Breast epithelium (tissue), 4 donors: ENCODE data around the gene VPS13A. TPM values are rescaled to one million over a fixed set of nuclear protein-coding genes. Genes with fewer than 3 reads are reported as not detected.
A peak's percentile ranks its signal among the peaks of the same experiment; 100 is the strongest.

ENCODE experiments used
- DNase-seq, 2 donors: peaks; one replicate each; pipeline ENCODE4 v3.0.0-alpha.2; 2019; ENCODE audit warnings: low spot score in 2 of 2
- H3K27ac ChIP-seq, 2 donors: fragments of 200-600 bp; sonication (generic) in 1 of 2; one replicate each; pipeline ENCODE4 v1.5.1; 2016 to 2019; ENCODE audit warnings: mild to moderate bottlenecking in 1 of 2
- H3K27me3 ChIP-seq, 2 donors: fragments of 200-600 bp; sonication (generic) in 1 of 2; one replicate each; pipeline versions ENCODE4 v1.5.1 to v1.6.0; 2017 to 2019; ENCODE audit warnings: control low read depth in 1 of 2, mild to moderate bottlenecking in 1 of 2
- H3K36me3 ChIP-seq: fragments of 200-600 bp; one replicate; pipeline ENCODE4 v1.5.1; 2019
- H3K4me1 ChIP-seq, 2 donors: fragments of 200-600 bp; sonication (generic); one replicate each; pipeline ENCODE4 v1.5.1; 2016 to 2019; ENCODE audit warnings: control low read depth in 1 of 2
- H3K4me3 ChIP-seq, 3 donors: fragments of 200-600 bp; sonication (generic); 1 replicate in 2 of 3; 2 replicates in 1 of 3; pipeline ENCODE4 v1.5.1; 2016 to 2019; ENCODE audit warnings: mild to moderate bottlenecking in 3 of 3, moderate library complexity in 2 of 3
- H3K9me3 ChIP-seq, 2 donors: fragments of 200-600 bp; sonication (generic) in 1 of 2; one replicate each; pipeline ENCODE4 v1.5.1; 2016 to 2019; ENCODE audit warnings: control low read depth in 1 of 2
- POLR2A ChIP-seq: fragments of 450-650 bp; IDR thresholded peaks from one replicate; pipeline ENCODE4 v1.6.1; 2016; ENCODE audit warnings: antibody characterized with exemption, mild to moderate bottlenecking, moderate library complexity
- POLR2AphosphoS5 ChIP-seq, 3 donors: sonication (generic); formaldehyde crosslinking; IDR thresholded peaks; one replicate each; pipeline ENCODE4 v1.6.1; 2017; ENCODE audit warnings: antibody characterized with exemption in 3 of 3
- intact Hi-C: fragments of 100-400 bp; cut with DNase I; formaldehyde crosslinking; loops from one replicate; pipeline ENCODE4 v1.15.1; 2023; ENCODE audit warnings: low total_unique reads
- total RNA-seq, 3 donors: library from RNA; depleted of rRNA; stranded (reverse); fragments of >200 nt; gene quantifications; one replicate each; pipeline ENCODE4 v1.1.0, GENCODE V29; 2016
- TF ChIP-seq, protein P1 (sequence below), 3 donors: fragments of 450-650 bp; IDR thresholded peaks; one replicate each; pipeline ENCODE4 v1.5.1; 2016 to 2017; ENCODE audit warnings: antibody characterized with exemption in 3 of 3, mild to moderate bottlenecking in 3 of 3, moderate library complexity in 3 of 3

The VPS13A gene
- total RNA-seq, 3 donors from 2014 or later: 26.7 to 62.2 (median 50.5) TPM

DNA sequence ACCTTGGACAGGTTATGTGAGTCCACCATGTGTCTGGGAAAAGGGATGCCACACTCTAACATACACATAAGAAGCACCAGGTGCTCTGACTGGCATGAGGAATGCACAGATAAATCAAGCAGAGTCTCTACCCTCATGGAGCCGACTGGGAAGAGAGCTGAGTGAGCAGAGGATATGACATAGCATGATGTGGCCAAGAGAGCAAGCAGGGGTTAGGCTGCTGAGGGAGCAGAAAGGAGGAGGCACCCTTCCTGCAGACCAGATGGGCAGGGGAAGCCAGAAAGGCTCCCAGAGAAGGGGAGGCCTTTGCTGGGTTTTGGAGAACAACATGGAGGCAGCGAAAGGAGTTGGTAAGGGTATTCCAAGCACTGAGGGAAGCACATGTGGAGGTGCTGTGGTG is 247.7 kb downstream of the VPS13A start:
- TF ChIP-seq POLR2AphosphoS5 (IDR thresholded peaks at IDR 0.05) (no peak), POLR2A (no peak)
- TF ChIP-seq, protein P1, sequence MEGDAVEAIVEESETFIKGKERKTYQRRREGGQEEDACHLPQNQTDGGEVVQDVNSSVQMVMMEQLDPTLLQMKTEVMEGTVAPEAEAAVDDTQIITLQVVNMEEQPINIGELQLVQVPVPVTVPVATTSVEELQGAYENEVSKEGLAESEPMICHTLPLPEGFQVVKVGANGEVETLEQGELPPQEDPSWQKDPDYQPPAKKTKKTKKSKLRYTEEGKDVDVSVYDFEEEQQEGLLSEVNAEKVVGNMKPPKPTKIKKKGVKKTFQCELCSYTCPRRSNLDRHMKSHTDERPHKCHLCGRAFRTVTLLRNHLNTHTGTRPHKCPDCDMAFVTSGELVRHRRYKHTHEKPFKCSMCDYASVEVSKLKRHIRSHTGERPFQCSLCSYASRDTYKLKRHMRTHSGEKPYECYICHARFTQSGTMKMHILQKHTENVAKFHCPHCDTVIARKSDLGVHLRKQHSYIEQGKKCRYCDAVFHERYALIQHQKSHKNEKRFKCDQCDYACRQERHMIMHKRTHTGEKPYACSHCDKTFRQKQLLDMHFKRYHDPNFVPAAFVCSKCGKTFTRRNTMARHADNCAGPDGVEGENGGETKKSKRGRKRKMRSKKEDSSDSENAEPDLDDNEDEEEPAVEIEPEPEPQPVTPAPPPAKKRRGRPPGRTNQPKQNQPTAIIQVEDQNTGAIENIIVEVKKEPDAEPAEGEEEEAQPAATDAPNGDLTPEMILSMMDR (IDR thresholded peaks at IDR 0.05): no peak
- intact Hi-C loops: no loop called here
- Histone ChIP-seq H3K4me3 (no peak overlapping the region), H3K27me3 (no peaks in the 10 kb centered on the region), H3K9me3 (no peaks in the 10 kb centered on the region), H3K4me1 (no peaks in the 10 kb centered on the region), H3K27ac (no peak overlapping the region), H3K36me3 (no peaks in the 10 kb centered on the region)
- DNase-seq: no peak

GRCh38 chr9:77426712-77427111 is 249.4 kb downstream of the VPS13A start:
- Histone ChIP-seq H3K4me1 (no peaks in the 10 kb centered on the region), H3K27ac (no peak overlapping the region), H3K36me3 (no peaks in the 10 kb centered on the region), H3K27me3 (no peaks in the 10 kb centered on the region), H3K4me3 (no peak overlapping the region), H3K9me3 (no peaks in the 10 kb centered on the region)
- TF ChIP-seq POLR2AphosphoS5 (IDR thresholded peaks at IDR 0.05): no peak
- DNase-seq: no peak
- intact Hi-C loops: no loop called here

DNA sequence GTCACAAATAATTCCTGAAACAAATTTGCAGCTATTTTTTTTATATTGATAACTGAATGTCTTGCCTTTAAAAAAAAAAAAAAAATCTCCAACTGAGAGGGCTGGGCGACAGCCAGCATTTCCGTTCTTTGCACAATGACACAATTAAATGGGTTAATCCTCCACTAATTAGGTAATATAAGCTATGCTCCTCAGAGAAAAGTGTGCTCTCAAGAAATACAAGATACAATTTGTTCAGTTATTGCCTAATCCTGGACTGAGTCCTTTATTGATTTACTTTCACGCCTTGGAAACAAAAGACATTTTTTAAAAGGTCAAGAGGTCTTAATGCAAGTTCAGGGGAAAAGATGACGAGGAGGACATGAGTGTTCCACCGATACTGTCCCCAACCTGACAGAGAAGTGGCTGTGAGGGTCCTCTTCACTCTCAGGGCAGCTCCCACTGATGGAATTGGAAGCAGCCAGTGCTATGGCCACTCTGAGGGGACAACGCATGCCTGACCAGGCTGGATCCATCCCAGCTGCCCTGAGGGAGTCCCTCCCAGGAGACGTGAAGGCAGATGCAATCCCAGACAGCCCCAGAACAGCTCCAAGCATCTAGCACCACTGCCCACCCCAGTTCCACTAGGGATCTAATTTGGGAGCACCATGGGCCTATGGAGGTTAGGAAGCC is 250.1 kb downstream of the VPS13A start:
- H3K27me3 ChIP-seq: no peaks in the 10 kb centered on the region
- intact Hi-C loops: no loop called here
- TF ChIP-seq, protein P1 (IDR thresholded peaks at IDR 0.05): no peak
- TF ChIP-seq POLR2AphosphoS5 (IDR thresholded peaks at IDR 0.05): no peak
- no peak for TF ChIP-seq POLR2A
- no peaks in the 10 kb centered on the region for H3K9me3 ChIP-seq
- H3K36me3 ChIP-seq: no peaks in the 10 kb centered on the region
- H3K4me3 ChIP-seq: no peak overlapping the region
- H3K27ac ChIP-seq: peak overlapping the region in 1 of 2 donors; percentile 52
- H3K4me1 ChIP-seq: no peaks in the 10 kb centered on the region
- DNase-seq: no peak

DNA sequence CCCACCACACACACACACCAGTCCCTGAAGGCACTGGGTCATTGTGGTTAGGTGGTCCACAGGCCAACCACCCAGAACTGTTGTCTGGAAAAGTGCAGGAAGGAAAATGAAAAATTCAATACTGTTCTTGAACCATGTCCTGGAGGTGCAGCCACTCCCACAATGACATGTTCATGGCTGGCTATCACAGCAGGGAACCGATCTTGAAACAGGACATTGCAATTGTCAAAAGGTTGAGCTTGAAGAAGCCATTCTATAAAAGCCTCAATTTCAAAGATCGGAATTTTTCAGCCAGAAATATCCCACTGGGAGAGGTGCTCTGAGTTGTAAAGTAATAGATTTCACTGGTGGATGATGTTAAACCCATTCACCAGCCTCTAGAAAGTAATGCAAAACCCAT is 252.6 kb downstream of the VPS13A start:
- no peak for DNase-seq
- H3K27ac ChIP-seq: no peak overlapping the region
- no peaks in the 10 kb centered on the region for H3K27me3 ChIP-seq
- intact Hi-C loops: no loop called here
- TF ChIP-seq POLR2A (no peak), POLR2AphosphoS5 (IDR thresholded peaks at IDR 0.05) (no peak)
- TF ChIP-seq, protein P1 (IDR thresholded peaks at IDR 0.05): no peak
- no peaks in the 10 kb centered on the region for H3K36me3 ChIP-seq
- H3K4me3 ChIP-seq: no peak overlapping the region
- H3K9me3 ChIP-seq: no peaks in the 10 kb centered on the region
- H3K4me1 ChIP-seq: no peaks in the 10 kb centered on the region

DNA sequence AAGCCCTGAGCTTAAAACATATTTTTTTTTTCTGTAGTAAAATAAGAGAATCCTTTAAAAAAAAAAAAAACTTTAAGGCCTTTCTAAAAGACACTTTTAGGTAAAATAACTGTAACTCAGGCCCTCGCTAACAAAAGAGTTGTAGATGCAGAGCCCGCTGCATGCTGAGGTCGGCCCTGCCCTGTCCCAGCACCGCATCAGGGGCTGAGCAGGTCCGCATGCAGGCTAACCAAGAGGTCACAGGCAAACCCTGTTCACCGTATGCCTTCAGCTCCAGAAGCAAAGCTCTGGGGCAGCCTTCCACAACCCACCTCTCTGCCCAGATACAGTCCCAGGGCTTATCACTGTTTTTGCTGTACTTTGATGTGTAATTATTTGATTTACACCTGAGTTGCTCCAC is 254.7 kb downstream of the VPS13A start:
- Histone ChIP-seq H3K27me3 (no peaks in the 10 kb centered on the region), H3K4me1 (no peaks in the 10 kb centered on the region)

More for the DNA sequence above, 254.7 kb downstream of the VPS13A start:
- no peak for DNase-seq
- no peaks in the 10 kb centered on the region for H3K9me3 ChIP-seq
- H3K4me3 ChIP-seq: no peak overlapping the region
- intact Hi-C loops: no loop called here
- no peak overlapping the region for H3K27ac ChIP-seq
- TF ChIP-seq, protein P1 (IDR thresholded peaks at IDR 0.05): no peak
- no peak for TF ChIP-seq POLR2AphosphoS5 (IDR thresholded peaks at IDR 0.05)
- no peak for TF ChIP-seq POLR2A
- H3K36me3 ChIP-seq: no peaks in the 10 kb centered on the region
